Measurements from ENCODE around the gene LCA5L. TPM values are rescaled to one million over a fixed set of nuclear protein-coding genes. Genes with fewer than 3 reads are reported as not detected.

The LCA5L gene
- total RNA-seq, 4 donors from 2014 or later: 2.3 to 7.9 (median 4.9) TPM

GRCh38 chr21:39362733-39363132 lies 82.8 kb downstream of the LCA5L start:
- no peak overlapping the region for H3K4me3 ChIP-seq
- no peak overlapping the region for H3K27ac ChIP-seq
- no peaks in the 10 kb centered on the region for H3K4me1 ChIP-seq
- in situ Hi-C loops (cut with MboI; ENCODE audit: low sequenced_read_pairs in 4 of 4) (no loop called here), intact Hi-C loops (cut with DNase I; ENCODE audit: low total_unique reads) (no loop called here)
- no peak for DNase-seq
- H3K9me3 ChIP-seq: no peaks in the 10 kb centered on the region
- no peaks in the 10 kb centered on the region for H3K27me3 ChIP-seq
- H3K36me3 ChIP-seq: no peaks in the 10 kb centered on the region
- ATAC-seq: no peak
- TF ChIP-seq POLR2A (IDR thresholded peaks at IDR 0.05): no peak
- TF ChIP-seq, protein P1, sequence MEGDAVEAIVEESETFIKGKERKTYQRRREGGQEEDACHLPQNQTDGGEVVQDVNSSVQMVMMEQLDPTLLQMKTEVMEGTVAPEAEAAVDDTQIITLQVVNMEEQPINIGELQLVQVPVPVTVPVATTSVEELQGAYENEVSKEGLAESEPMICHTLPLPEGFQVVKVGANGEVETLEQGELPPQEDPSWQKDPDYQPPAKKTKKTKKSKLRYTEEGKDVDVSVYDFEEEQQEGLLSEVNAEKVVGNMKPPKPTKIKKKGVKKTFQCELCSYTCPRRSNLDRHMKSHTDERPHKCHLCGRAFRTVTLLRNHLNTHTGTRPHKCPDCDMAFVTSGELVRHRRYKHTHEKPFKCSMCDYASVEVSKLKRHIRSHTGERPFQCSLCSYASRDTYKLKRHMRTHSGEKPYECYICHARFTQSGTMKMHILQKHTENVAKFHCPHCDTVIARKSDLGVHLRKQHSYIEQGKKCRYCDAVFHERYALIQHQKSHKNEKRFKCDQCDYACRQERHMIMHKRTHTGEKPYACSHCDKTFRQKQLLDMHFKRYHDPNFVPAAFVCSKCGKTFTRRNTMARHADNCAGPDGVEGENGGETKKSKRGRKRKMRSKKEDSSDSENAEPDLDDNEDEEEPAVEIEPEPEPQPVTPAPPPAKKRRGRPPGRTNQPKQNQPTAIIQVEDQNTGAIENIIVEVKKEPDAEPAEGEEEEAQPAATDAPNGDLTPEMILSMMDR (IDR thresholded peaks at IDR 0.05 in 4 of 5, conservative IDR thresholded peaks at IDR 0.05 in 1 of 5): no peak

DNA sequence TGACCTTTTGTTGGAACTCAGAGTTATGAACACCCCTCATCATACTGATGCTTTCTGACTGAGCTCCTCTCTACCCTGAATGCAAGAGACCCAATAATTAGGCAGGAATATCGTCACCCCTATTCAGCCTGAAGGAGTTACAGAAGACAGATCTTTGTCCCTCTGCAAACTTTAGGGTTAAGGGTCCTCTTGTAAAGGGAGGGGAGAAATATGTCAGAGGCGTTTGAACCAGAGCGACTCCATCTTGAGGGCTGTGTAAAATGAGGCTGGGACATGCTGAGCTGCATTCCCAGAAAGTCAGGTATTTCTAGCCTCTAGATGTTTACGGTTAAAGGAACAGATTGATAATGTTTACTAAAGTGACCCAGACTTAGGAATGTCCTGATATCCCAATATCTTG lies 86.2 kb downstream of the LCA5L start:
- TF ChIP-seq, protein P1 (IDR thresholded peaks at IDR 0.05 in 4 of 5, conservative IDR thresholded peaks at IDR 0.05 in 1 of 5): no peak
- no peak for TF ChIP-seq POLR2A (IDR thresholded peaks at IDR 0.05)

More for the DNA sequence above, 86.2 kb downstream of the LCA5L start:
- intact Hi-C loops (cut with DNase I; ENCODE audit: low total_unique reads) (no loop called here), in situ Hi-C loops (cut with MboI; ENCODE audit: low sequenced_read_pairs in 4 of 4) (no loop called here)
- Histone ChIP-seq H3K36me3 (no peaks in the 10 kb centered on the region), H3K4me3 (no peak overlapping the region), H3K27ac (no peak overlapping the region), H3K9me3 (no peaks in the 10 kb centered on the region), H3K27me3 (no peaks in the 10 kb centered on the region), H3K4me1 (no peaks in the 10 kb centered on the region)
- ATAC-seq (no peak), DNase-seq (no peak)

Small RNA genes lying within 50 kb of the gene (microRNA-seq; reads per million reads assigned to microRNA genes)
- 0 to 1.7 reads per million in 2 donors for gene MIR6508 (ENCODE audit: borderline replicate concordance in 2 of 2)

Other genes with a start within 250 kb of the LCA5L start
- 10 to 100 TPM; 42.2 to 65.7 (median 50.4) TPM for gene BRWD1, start 132.1 kb downstream of the LCA5L start, total RNA-seq
- gene HMGN1, start 96.7 kb downstream of the LCA5L start, total RNA-seq: 10 to 100 TPM in 1 of 4 donors, 1 to 10 TPM in 3; 7.6 to 16.2 (median 9.1) TPM
- gene SH3BGR, start 6.2 kb upstream of the LCA5L start, total RNA-seq: 100 to 1,000 TPM in 3 of 4 donors, 10 to 100 TPM in 1; 92.9 to 182 (median 149) TPM
- gene B3GALT5, start 167.2 kb upstream of the LCA5L start, total RNA-seq: 1 to 10 TPM in 1 of 4 donors, under 1 TPM in 1, not detected in 2; 0.02 to 1.3 TPM

Measured in gastrocnemius medialis (tissue), 4 donors.